Subcutaneous adipose tissue (tissue), 4 donors: ENCODE results near the gene HSPA1B. TPM values are rescaled to one million over a fixed set of nuclear protein-coding genes. Genes with fewer than 3 reads are reported as not detected.

Source experiments
- CTCF ChIP-seq: fragments of 450-650 bp; IDR thresholded peaks from one replicate; pipeline ENCODE4 v1.5.1; 2016; ENCODE audit warnings: low read depth, mild to moderate bottlenecking, control low read depth, antibody characterized with exemption, moderate library complexity
- total RNA-seq, 4 donors: library from RNA; depleted of rRNA; stranded (reverse); fragments of >200 nt; gene quantifications; one replicate each; pipeline ENCODE4 v1.1.0, GENCODE V29; 2016

HSPA1B gene
- total RNA-seq, 4 donors from 2014 or later = 61.8 to 153 (median 91.6) TPM

GRCh38 chr6:31782126-31782855 lies 45.2 kb upstream of the HSPA1B start:
- no peak for TF ChIP-seq CTCF

- no peak for TF ChIP-seq CTCF
Measured at GRCh38 chr6:31784098-31784925, 43.2 kb upstream of the HSPA1B start.

- no peak for TF ChIP-seq CTCF
Measured at GRCh38 chr6:31785475-31785874, 42.1 kb upstream of the HSPA1B start.

DNA sequence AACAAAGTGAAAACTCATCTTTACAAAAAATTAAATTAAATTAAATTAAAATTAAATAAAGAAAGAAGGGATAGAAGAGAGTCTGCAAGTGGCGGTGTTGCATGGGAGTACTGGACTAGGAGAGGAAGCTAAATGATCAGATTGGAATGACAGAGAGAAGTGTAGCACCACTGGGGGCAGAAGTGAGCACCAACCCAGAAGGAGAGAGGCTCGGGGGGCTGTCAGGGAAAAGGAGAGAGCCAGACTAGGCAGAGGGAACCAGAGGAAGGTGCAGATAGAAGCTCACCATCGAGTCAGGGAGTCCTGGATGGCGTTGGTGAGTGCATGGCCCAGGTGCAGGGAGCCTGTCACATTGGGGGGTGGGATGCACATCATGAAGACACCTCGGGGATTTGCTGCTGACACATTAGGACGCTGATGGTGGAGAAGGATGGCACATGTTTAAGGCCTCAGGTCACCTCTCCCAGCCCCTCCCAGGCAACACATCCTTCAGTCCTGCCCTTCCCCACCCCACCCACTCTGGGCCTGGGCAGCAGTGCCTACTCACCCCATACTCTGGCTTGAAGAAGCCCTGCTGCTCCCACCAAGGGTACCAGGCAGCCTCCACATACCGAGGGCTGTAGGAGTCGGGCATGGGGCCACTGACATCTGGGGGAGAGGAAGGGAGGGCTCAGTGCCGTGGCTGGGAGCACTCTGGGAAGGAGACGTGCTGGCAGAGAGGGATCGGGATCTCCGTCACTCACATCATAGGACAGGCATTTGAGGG lies 36.0 kb upstream of the HSPA1B start:
- TF ChIP-seq CTCF = no peak

DNA sequence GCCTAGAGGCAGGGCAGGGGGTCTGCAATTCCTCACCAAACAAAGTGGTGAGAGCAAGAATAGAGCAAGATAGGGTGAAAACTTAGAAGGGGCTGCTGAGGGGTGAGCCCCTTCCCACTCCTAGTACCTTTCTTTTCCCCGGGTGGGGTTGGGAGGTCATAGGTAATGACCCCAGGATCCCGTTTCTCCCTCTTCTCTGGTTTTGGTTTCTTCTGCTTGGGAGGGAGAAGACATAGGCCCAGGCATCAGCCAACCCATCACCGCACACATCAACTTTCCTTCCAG lies 35.5 kb upstream of the HSPA1B start:
- TF ChIP-seq CTCF = no peak

- no peak for TF ChIP-seq CTCF
Measured at GRCh38 chr6:31792761-31793171, 34.8 kb upstream of the HSPA1B start.
